ENCODE measurements around the gene SUPT6H. TPM values are rescaled to one million over a fixed set of nuclear protein-coding genes. Genes with fewer than 3 reads are reported as not detected.

SUPT6H gene
- total RNA-seq, 4 donors from 2014 or later = 48.3 to 81.9 (median 64.8) TPM

DNA sequence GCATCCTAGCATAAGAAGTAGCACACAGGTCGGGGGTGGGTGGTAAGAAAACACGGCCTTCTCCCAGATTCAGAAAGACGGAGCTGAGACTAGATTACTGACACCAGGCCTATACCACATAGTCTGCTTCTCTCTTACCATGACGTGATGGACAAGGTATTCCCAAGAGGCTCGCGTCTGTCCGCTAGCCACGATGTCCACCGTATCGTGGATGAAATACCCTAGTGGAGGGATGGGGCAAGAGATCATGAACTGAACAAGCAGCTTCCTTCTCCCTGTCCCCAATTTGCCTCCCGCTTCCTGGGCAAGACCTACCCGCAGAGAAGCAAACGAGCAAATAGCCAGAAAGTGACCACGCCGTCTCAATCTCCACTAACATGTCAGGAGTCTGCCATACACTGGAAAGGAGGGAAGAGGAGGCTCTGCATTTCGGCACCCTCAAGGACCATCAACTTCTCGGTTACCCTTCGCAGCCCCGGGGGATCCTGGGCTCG lies 63.2 kb downstream of the SUPT6H start:
- no peaks in the 10 kb centered on the region for H3K9me3 ChIP-seq
- in situ Hi-C loops (cut with MboI; ENCODE audit: low sequenced_read_pairs in 4 of 4) (no loop called here), intact Hi-C loops (cut with DNase I; ENCODE audit: low total_unique reads) (loop anchor here (5.0 kb wide), 3 partner anchors 37 to 387 kb away; partner anchors contain the start of gene FLOT2)
- H3K27ac ChIP-seq = peak overlapping the region in 1 of 4 donors; percentile 31
- DNase-seq (no peak), ATAC-seq (no peak)
- H3K36me3 ChIP-seq = peaks cover 6 to 42% of the 10 kb centered on the region in 2 donors
- H3K4me1 ChIP-seq = peaks cover 45 to 47% of the 10 kb centered on the region in 2 donors
- TF ChIP-seq, protein P1, sequence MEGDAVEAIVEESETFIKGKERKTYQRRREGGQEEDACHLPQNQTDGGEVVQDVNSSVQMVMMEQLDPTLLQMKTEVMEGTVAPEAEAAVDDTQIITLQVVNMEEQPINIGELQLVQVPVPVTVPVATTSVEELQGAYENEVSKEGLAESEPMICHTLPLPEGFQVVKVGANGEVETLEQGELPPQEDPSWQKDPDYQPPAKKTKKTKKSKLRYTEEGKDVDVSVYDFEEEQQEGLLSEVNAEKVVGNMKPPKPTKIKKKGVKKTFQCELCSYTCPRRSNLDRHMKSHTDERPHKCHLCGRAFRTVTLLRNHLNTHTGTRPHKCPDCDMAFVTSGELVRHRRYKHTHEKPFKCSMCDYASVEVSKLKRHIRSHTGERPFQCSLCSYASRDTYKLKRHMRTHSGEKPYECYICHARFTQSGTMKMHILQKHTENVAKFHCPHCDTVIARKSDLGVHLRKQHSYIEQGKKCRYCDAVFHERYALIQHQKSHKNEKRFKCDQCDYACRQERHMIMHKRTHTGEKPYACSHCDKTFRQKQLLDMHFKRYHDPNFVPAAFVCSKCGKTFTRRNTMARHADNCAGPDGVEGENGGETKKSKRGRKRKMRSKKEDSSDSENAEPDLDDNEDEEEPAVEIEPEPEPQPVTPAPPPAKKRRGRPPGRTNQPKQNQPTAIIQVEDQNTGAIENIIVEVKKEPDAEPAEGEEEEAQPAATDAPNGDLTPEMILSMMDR (IDR thresholded peaks at IDR 0.05 in 4 of 5, conservative IDR thresholded peaks at IDR 0.05 in 1 of 5) = no peak
- no peak for TF ChIP-seq POLR2A (IDR thresholded peaks at IDR 0.05)
- H3K27me3 ChIP-seq = no peaks in the 10 kb centered on the region
- H3K4me3 ChIP-seq = peak overlapping the region in 2 of 4 donors; percentile 70 to 88

DNA sequence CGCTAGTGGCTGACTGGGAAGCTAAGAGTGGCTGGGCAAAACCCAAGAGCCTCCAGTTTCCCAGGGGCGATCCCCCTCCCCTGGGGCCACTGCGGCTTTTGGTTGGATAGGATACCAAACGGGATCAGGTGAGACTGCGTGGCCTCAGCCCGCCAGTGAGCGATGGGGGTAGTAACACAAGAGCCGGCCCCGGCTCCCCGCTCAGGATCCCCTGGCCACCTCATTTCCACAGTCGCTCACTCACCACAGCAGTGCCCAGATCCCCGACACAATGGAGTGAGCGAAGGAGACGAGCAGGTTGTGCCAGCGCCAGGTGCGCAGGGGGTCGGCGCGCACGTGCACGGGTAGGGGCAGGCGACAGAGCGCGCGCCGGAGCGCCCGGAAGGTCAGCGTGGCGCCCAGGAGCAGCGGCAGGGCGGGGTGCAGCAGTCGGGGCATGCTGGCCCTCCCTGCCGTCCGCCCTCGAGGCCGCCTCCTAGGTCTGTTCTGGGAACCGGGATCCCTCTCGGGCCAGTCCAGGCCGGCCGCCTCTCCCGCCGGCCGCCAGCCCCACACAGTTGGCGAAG lies 63.7 kb downstream of the SUPT6H start:
- in situ Hi-C loops (cut with MboI; ENCODE audit: low sequenced_read_pairs in 4 of 4) = no loop called here
- intact Hi-C loops (cut with DNase I; ENCODE audit: low total_unique reads) = loop anchor here (1.0 to 5.0 kb wide), 4 partner anchors 25 to 387 kb away; partner anchors contain the start of gene FLOT2
- DNase-seq (no peak), ATAC-seq (no peak)
- peak overlapping the region in 2 of 4 donors; percentile 31 to 98 for H3K27ac ChIP-seq
- peak in 1 of 2 donors; percentile 30 for TF ChIP-seq POLR2A (IDR thresholded peaks at IDR 0.05)
- TF ChIP-seq, protein P1 (IDR thresholded peaks at IDR 0.05 in 4 of 5, conservative IDR thresholded peaks at IDR 0.05 in 1 of 5) = no peak
- peaks cover 6 to 41% of the 10 kb centered on the region in 2 donors for H3K36me3 ChIP-seq
- H3K9me3 ChIP-seq = no peaks in the 10 kb centered on the region
- H3K4me3 ChIP-seq = peak overlapping the region; percentile 70 to 92 (median 80)
- H3K27me3 ChIP-seq = no peaks in the 10 kb centered on the region
- peaks cover 41 to 43% of the 10 kb centered on the region in 2 donors for H3K4me1 ChIP-seq

DNA sequence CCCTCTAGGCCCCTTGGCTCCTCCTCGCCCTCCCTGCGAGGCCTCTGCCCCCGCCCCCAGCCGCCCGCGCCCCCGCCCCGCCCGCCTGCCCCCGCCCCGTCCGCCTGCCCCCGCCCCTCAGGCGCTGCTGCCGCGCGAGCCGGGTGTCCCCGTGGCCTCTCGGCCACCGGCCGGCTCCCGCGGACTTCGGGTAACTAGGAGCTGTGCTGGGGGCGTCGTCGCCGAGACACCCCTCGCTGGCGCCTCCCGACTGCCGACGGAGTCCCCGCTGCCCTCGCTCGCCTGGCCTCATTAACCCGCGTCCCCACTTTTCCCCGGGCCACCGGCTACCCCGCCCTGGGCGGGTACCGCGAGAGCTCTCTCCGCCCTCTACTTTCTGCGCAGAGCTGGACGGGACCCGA lies 64.2 kb downstream of the SUPT6H start, which contains the start of gene TLCD1:
Gene TLCD1, minus strand, starts transcription at position 8 of the 401 bp plus-strand sequence. CDS start 136 bp downstream, outside the sequence.
- Histone ChIP-seq H3K4me3 (peak within 1 kb of the TSS; percentile 70 to 92 (median 80)), H3K9me3 (no peaks in the 10 kb centered on the region), H3K4me1 (peaks cover 37 to 38% of the 10 kb centered on the region in 2 donors), H3K27ac (peak within 1 kb of the TSS; percentile 56 to 99 (median 98)), H3K36me3 (peaks cover 6 to 36% of the 10 kb centered on the region in 2 donors), H3K27me3 (no peaks in the 10 kb centered on the region)
- TF ChIP-seq, protein P1 (IDR thresholded peaks at IDR 0.05 in 4 of 5, conservative IDR thresholded peaks at IDR 0.05 in 1 of 5) = no peak
- TF ChIP-seq POLR2A (IDR thresholded peaks at IDR 0.05) = no peak
- DNase-seq = no peak
- in situ Hi-C loops (cut with MboI; ENCODE audit: low sequenced_read_pairs in 4 of 4) = no loop called here
- peak; percentile 17 to 25 for ATAC-seq
- intact Hi-C loops (cut with DNase I; ENCODE audit: low total_unique reads) = loop anchor here (1.0 to 5.0 kb wide), 4 partner anchors 24 to 386 kb away; partner anchors contain the start of gene FLOT2

DNA sequence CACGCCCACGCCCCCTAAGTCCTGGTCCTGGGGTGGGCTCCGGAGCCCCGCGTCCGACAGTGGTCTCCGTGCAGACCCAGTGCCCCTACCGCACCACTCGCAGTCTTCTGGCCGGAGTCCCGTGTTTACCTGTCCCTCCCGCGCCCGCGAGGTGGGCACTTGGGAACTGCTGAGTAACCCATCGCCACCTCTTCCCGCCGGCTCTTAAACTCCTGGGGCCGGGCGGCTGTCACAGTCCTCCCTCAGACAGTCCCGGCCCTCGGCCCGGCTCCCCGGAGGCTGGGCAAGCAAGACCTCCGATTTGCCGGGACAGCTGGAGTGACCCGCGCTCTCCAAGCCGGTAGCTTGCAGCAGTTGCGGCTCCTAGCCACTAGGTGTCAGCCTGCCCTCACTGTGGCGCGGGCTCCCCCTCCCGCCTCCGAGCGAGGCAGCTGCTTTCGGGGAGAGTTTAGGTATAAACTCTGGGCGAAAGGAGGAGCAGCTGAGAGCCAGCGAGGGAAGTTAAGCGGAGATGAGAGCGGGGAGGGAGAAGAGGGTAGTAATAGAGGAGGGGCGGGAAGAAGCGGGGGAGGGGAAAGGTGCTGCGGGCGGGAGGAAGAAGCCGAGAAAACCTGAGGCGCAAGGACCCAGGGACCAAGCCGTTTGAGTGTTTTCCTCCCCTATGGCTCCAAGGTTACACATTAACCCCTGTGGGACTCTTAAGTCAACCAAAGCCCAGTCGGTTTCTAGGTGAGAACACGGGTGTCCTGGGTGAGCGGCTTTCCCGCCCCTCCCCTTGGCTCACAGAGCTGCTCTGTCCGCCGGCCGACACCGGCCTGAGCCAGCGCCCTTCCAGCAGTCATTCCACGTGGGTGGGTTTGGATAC lies 64.9 kb downstream of the SUPT6H start:
- H3K9me3 ChIP-seq = no peaks in the 10 kb centered on the region
- intact Hi-C loops (cut with DNase I; ENCODE audit: low total_unique reads) = loop anchor here (1.0 to 5.0 kb wide), 5 partner anchors 16 to 385 kb away; partner anchors contain the start of gene FLOT2
- H3K27ac ChIP-seq = peak overlapping the region; percentile 56 to 99 (median 98)
- in situ Hi-C loops (cut with MboI; ENCODE audit: low sequenced_read_pairs in 4 of 4) = no loop called here
- DNase-seq = peak; percentile 77 to 82
- ATAC-seq = peak; percentile 59 to 65
- H3K4me1 ChIP-seq = peaks cover 30 to 32% of the 10 kb centered on the region in 2 donors
- H3K4me3 ChIP-seq = peak overlapping the region; percentile 70 to 92 (median 80)
- H3K27me3 ChIP-seq = no peaks in the 10 kb centered on the region
- H3K36me3 ChIP-seq = peaks cover 6 to 30% of the 10 kb centered on the region in 2 donors
- no peak for TF ChIP-seq POLR2A (IDR thresholded peaks at IDR 0.05)
- TF ChIP-seq, protein P1 (IDR thresholded peaks at IDR 0.05 in 4 of 5, conservative IDR thresholded peaks at IDR 0.05 in 1 of 5) = peak; percentile 98 to 100 (median 99)

Data from gastrocnemius medialis (tissue), 4 donors.